Liver (tissue), 3 donors: ENCODE results near the gene P2RX7.

Experiments
- EGR1 ChIP-seq, 2 donors: IDR thresholded peaks; 2 replicates each; pipeline ENCODE4 v1.6.1; 2016 to 2018; ENCODE audit warnings: antibody characterized with exemption in 2 of 2, low read depth in 2 of 2
- GABPA ChIP-seq, 2 donors: IDR thresholded peaks in 1 of 2; conservative IDR thresholded peaks in 1 of 2; 2 replicates each; pipeline ENCODE4 v1.6.1; 2016; ENCODE audit warnings: antibody characterized with exemption in 2 of 2, mild to moderate bottlenecking in 1 of 2, moderate library complexity in 1 of 2
- JUND ChIP-seq, 2 donors: IDR thresholded peaks; 2 replicates each; pipeline ENCODE4 v1.6.1; 2016; ENCODE audit warnings: antibody characterized with exemption in 2 of 2
- RAD21 ChIP-seq, 2 donors: IDR thresholded peaks; 2 replicates each; pipeline ENCODE4 v1.6.1; 2016; ENCODE audit warnings: antibody characterized with exemption in 2 of 2, mild to moderate bottlenecking in 2 of 2
- RXRA ChIP-seq, 2 donors: IDR thresholded peaks; 2 replicates each; pipeline ENCODE4 v1.6.1; 2017 to 2018; ENCODE audit warnings: antibody characterized with exemption in 2 of 2, mild to moderate bottlenecking in 1 of 2
- SP1 ChIP-seq: IDR thresholded peaks from 2 replicates; pipeline ENCODE4 v1.6.1; 2018; ENCODE audit warnings: antibody characterized with exemption, mild to moderate bottlenecking
- TAF1 ChIP-seq: conservative IDR thresholded peaks from 2 replicates; pipeline ENCODE4 v1.6.1; 2016; ENCODE audit warnings: antibody characterized with exemption, mild to moderate bottlenecking
- YY1 ChIP-seq: IDR thresholded peaks from 2 replicates; pipeline ENCODE4 v1.6.1; 2016; ENCODE audit warnings: antibody characterized with exemption, mild to moderate bottlenecking
- TF ChIP-seq, protein P1 (sequence below): fragments of 150-350 bp; IDR thresholded peaks from 2 replicates; pipeline ENCODE4 v1.5.1; 2017; ENCODE audit warnings: improper control_type of control experiment, low read depth, low read length; ENCODE audit not compliant: missing input control
- TF ChIP-seq, protein P2 (sequence below): IDR thresholded peaks from 2 replicates; pipeline ENCODE4 v1.6.1; 2016; ENCODE audit warnings: antibody characterized with exemption
- TF ChIP-seq, protein P3 (sequence below): IDR thresholded peaks from 2 replicates; pipeline ENCODE4 v1.6.1; 2016; ENCODE audit warnings: antibody characterized with exemption, mild to moderate bottlenecking
- donor health status: healthy.
- donor health status: healthy.

DNA sequence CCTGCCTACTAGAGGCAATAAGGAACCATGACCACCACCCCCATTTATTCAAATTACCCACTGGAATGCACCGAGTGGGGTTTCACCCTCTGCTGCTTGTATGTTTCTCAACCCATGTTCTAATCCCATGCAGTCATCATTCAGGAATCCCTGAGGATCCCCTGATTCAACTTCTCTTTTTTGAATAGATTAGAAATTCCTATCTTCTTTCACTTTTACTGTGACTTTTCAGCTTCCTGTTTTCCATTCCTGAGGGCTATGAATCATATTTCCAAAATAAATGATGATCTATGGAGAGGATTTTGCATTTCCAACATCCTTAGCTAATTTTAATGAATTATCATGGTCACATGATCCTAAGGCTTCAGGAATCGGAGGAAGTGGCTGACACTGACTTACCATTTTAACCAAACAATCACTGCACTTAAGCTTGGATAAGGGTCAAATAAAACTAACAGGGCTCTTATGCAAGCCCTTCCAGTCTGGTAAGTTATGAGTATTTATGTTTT lies 57.9 kb downstream of the P2RX7 start:
- TF ChIP-seq, protein P1, sequence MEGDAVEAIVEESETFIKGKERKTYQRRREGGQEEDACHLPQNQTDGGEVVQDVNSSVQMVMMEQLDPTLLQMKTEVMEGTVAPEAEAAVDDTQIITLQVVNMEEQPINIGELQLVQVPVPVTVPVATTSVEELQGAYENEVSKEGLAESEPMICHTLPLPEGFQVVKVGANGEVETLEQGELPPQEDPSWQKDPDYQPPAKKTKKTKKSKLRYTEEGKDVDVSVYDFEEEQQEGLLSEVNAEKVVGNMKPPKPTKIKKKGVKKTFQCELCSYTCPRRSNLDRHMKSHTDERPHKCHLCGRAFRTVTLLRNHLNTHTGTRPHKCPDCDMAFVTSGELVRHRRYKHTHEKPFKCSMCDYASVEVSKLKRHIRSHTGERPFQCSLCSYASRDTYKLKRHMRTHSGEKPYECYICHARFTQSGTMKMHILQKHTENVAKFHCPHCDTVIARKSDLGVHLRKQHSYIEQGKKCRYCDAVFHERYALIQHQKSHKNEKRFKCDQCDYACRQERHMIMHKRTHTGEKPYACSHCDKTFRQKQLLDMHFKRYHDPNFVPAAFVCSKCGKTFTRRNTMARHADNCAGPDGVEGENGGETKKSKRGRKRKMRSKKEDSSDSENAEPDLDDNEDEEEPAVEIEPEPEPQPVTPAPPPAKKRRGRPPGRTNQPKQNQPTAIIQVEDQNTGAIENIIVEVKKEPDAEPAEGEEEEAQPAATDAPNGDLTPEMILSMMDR, result no peak
- TF ChIP-seq YY1, result no peak
- no peak for TF ChIP-seq SP1
- peak in 1 of 2 donors; percentile 4 for TF ChIP-seq RXRA (IDR thresholded peaks at IDR 0.05)
- TF ChIP-seq, protein P2, sequence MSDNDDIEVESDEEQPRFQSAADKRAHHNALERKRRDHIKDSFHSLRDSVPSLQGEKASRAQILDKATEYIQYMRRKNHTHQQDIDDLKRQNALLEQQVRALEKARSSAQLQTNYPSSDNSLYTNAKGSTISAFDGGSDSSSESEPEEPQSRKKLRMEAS, result no peak
- TF ChIP-seq TAF1, result no peak
- peak; percentile 19 to 66 for TF ChIP-seq JUND (IDR thresholded peaks at IDR 0.05)
- TF ChIP-seq, protein P3, sequence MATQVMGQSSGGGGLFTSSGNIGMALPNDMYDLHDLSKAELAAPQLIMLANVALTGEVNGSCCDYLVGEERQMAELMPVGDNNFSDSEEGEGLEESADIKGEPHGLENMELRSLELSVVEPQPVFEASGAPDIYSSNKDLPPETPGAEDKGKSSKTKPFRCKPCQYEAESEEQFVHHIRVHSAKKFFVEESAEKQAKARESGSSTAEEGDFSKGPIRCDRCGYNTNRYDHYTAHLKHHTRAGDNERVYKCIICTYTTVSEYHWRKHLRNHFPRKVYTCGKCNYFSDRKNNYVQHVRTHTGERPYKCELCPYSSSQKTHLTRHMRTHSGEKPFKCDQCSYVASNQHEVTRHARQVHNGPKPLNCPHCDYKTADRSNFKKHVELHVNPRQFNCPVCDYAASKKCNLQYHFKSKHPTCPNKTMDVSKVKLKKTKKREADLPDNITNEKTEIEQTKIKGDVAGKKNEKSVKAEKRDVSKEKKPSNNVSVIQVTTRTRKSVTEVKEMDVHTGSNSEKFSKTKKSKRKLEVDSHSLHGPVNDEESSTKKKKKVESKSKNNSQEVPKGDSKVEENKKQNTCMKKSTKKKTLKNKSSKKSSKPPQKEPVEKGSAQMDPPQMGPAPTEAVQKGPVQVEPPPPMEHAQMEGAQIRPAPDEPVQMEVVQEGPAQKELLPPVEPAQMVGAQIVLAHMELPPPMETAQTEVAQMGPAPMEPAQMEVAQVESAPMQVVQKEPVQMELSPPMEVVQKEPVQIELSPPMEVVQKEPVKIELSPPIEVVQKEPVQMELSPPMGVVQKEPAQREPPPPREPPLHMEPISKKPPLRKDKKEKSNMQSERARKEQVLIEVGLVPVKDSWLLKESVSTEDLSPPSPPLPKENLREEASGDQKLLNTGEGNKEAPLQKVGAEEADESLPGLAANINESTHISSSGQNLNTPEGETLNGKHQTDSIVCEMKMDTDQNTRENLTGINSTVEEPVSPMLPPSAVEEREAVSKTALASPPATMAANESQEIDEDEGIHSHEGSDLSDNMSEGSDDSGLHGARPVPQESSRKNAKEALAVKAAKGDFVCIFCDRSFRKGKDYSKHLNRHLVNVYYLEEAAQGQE, result no peak
- no peak for TF ChIP-seq GABPA (IDR thresholded peaks at IDR 0.05 in 1 of 2, conservative IDR thresholded peaks at IDR 0.05 in 1 of 2)
- no peak for TF ChIP-seq RAD21 (IDR thresholded peaks at IDR 0.05)
- TF ChIP-seq EGR1 (IDR thresholded peaks at IDR 0.05; ENCODE audit: low read depth in 2 of 2), result no peak
